Liver (tissue), 9 donors: ENCODE results near the gene RAB3GAP1. TPM values are rescaled to one million over a fixed set of nuclear protein-coding genes. Genes with fewer than 3 reads are reported as not detected.

Source experiments
- DNase-seq: peaks from one replicate; pipeline ENCODE4 v3.0.0-alpha.2; 2017; ENCODE audit warnings: low spot score
- H3K27ac ChIP-seq, 2 donors: one replicate each; pipeline ENCODE4 v1.7.0; 2013; ENCODE audit warnings: inconsistent platforms in 2 of 2, low read length in 2 of 2, control low read depth in 1 of 2, low read depth in 1 of 2, mild to moderate bottlenecking in 1 of 2
- H3K27me3 ChIP-seq, 4 donors: one replicate each; pipeline versions ENCODE4 v1.6.1 to v1.7.0; 2013; ENCODE audit warnings: low read length in 3 of 4, inconsistent platforms in 1 of 4, mild to moderate bottlenecking in 1 of 4, moderate library complexity in 1 of 4; ENCODE audit not compliant: control insufficient read depth in 4 of 4, insufficient read depth in 4 of 4
- H3K36me3 ChIP-seq, 4 donors: one replicate each; pipeline versions ENCODE4 v1.6.1 to v1.7.0; 2013; ENCODE audit warnings: low read length in 3 of 4, mild to moderate bottlenecking in 3 of 4, low read depth in 1 of 4, moderate library complexity in 1 of 4; ENCODE audit not compliant: control insufficient read depth in 4 of 4, insufficient read depth in 3 of 4
- H3K4me1 ChIP-seq, 4 donors: one replicate each; pipeline versions ENCODE4 v1.6.1 to v1.7.0; 2013; ENCODE audit warnings: low read length in 3 of 4, mild to moderate bottlenecking in 3 of 4, moderate library complexity in 1 of 4; ENCODE audit not compliant: control insufficient read depth in 4 of 4, insufficient read depth in 4 of 4
- H3K4me3 ChIP-seq, 3 donors: one replicate each; pipeline versions ENCODE4 v1.6.1 to v1.7.0; 2013; ENCODE audit warnings: low read length in 3 of 3, control low read depth in 1 of 3, low read depth in 1 of 3, mild to moderate bottlenecking in 1 of 3
- H3K9ac ChIP-seq, 2 donors: one replicate each; pipeline ENCODE4 v1.7.0; 2013; ENCODE audit warnings: low read length in 2 of 2, mild to moderate bottlenecking in 2 of 2, moderate library complexity in 2 of 2, control low read depth in 1 of 2, low read depth in 1 of 2
- H3K9me3 ChIP-seq, 4 donors: one replicate each; pipeline versions ENCODE4 v1.6.1 to v1.7.0; 2013; ENCODE audit warnings: low read length in 3 of 4; ENCODE audit not compliant: control insufficient read depth in 4 of 4
- EGR1 ChIP-seq, 2 donors: IDR thresholded peaks; 2 replicates each; pipeline ENCODE4 v1.6.1; 2016 to 2018; ENCODE audit warnings: antibody characterized with exemption in 2 of 2, low read depth in 2 of 2
- FOXA1 ChIP-seq: IDR thresholded peaks from 2 replicates; pipeline ENCODE4 v1.6.1; 2016; ENCODE audit warnings: antibody characterized with exemption
- FOXA2 ChIP-seq: IDR thresholded peaks from 2 replicates; pipeline ENCODE4 v1.6.1; 2016; ENCODE audit warnings: antibody characterized with exemption
- GABPA ChIP-seq, 2 donors: IDR thresholded peaks in 1 of 2; conservative IDR thresholded peaks in 1 of 2; 2 replicates each; pipeline ENCODE4 v1.6.1; 2016; ENCODE audit warnings: antibody characterized with exemption in 2 of 2, mild to moderate bottlenecking in 1 of 2, moderate library complexity in 1 of 2
- HNF4A ChIP-seq, 2 donors: conservative IDR thresholded peaks; 2 replicates each; pipeline ENCODE4 v1.6.1; 2016; ENCODE audit warnings: antibody characterized with exemption in 2 of 2, mild to moderate bottlenecking in 2 of 2
- HNF4G ChIP-seq: IDR thresholded peaks from 2 replicates; pipeline ENCODE4 v1.6.1; 2016; ENCODE audit warnings: antibody characterized with exemption
- JUND ChIP-seq, 2 donors: IDR thresholded peaks; 2 replicates each; pipeline ENCODE4 v1.6.1; 2016; ENCODE audit warnings: antibody characterized with exemption in 2 of 2
- NR2F2 ChIP-seq: IDR thresholded peaks from 2 replicates; pipeline ENCODE4 v1.6.1; 2016; ENCODE audit warnings: antibody characterized with exemption
- RAD21 ChIP-seq, 2 donors: IDR thresholded peaks; 2 replicates each; pipeline ENCODE4 v1.6.1; 2016; ENCODE audit warnings: antibody characterized with exemption in 2 of 2, mild to moderate bottlenecking in 2 of 2
- RXRA ChIP-seq, 2 donors: IDR thresholded peaks; 2 replicates each; pipeline ENCODE4 v1.6.1; 2017 to 2018; ENCODE audit warnings: antibody characterized with exemption in 2 of 2, mild to moderate bottlenecking in 1 of 2
- SP1 ChIP-seq: IDR thresholded peaks from 2 replicates; pipeline ENCODE4 v1.6.1; 2018; ENCODE audit warnings: antibody characterized with exemption, mild to moderate bottlenecking
- TAF1 ChIP-seq: conservative IDR thresholded peaks from 2 replicates; pipeline ENCODE4 v1.6.1; 2016; ENCODE audit warnings: antibody characterized with exemption, mild to moderate bottlenecking
- YY1 ChIP-seq: IDR thresholded peaks from 2 replicates; pipeline ENCODE4 v1.6.1; 2016; ENCODE audit warnings: antibody characterized with exemption, mild to moderate bottlenecking
- WGBS: extraction: QIAGEN DNeasy Blood & Tissue Kit; methylation state at CpG from one replicate; pipeline ENCODE4 v1.1.7; 2013; 5-methylcytosine and 5-hydroxymethylcytosine counted together
- polyA plus RNA-seq, 2 donors: library from polyadenylated mRNA; stranded (reverse) in 1 of 2; unstranded in 1 of 2; fragments of 200-250 nt in 1 of 2; fragments of >200 nt in 1 of 2; fragmentation: Nextera tagmentation in 1 of 2; extraction: Ambion mirVana in 1 of 2; gene quantifications; one replicate each; pipeline versions ENCODE4 v1.2.1 to v1.2.3, GENCODE V29; 2013 to 2015
- total RNA-seq, 2 donors: library from RNA; depleted of rRNA; stranded (reverse); fragments of >200 nt; gene quantifications; one replicate each; pipeline ENCODE4 v1.2.3, GENCODE V29; 2014
- TF ChIP-seq, protein P1 (sequence below): IDR thresholded peaks from 2 replicates; pipeline ENCODE4 v1.6.1; 2016; ENCODE audit warnings: antibody characterized with exemption
- TF ChIP-seq, protein P2 (sequence below): fragments of 150-350 bp; IDR thresholded peaks from 2 replicates; pipeline ENCODE4 v1.5.1; 2017; ENCODE audit warnings: improper control_type of control experiment, low read depth, low read length; ENCODE audit not compliant: missing input control
- TF ChIP-seq, protein P3 (sequence below): IDR thresholded peaks from 2 replicates; pipeline ENCODE4 v1.6.1; 2016; ENCODE audit warnings: antibody characterized with exemption, mild to moderate bottlenecking
- TF ChIP-seq, protein P4 (sequence below): IDR thresholded peaks from 2 replicates; pipeline ENCODE4 v1.6.1; 2016; ENCODE audit warnings: antibody characterized with exemption
- TF ChIP-seq, protein P5 (sequence below): IDR thresholded peaks from 2 replicates; pipeline ENCODE4 v1.6.1; 2016; ENCODE audit warnings: antibody characterized with exemption
- donor health status: healthy.
- donor health status: healthy.
- donor health status: healthy.
- donor health status: healthy.
- donor health status: healthy.

RAB3GAP1 gene
- total and polyA plus RNA-seq, 4 donors = 8.8 to 30.0 (median 15.1) TPM

DNA sequence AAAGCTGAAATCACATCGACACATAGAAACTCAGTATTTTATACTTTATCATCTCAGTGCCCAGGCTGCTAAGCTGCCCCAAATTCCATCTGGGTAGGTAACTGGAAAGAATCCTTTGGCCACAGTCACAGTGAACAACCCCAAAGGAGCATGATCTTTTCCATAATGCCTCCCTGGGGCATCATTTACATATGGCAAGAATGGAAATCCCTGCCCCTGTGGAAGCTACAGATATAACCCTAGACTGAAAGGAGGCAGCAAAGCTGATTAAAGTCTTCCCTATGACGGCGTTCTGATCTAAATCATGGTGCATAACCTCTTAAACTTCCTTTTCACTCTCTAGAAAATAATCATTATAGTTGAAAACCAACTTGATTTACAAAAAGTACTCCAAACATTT lies 46.3 kb upstream of the RAB3GAP1 start:
- WGBS = 66% methylated on average over 3 of the region's 3 CpGs
- H3K27ac ChIP-seq = no peak overlapping the region
- TF ChIP-seq RXRA (IDR thresholded peaks at IDR 0.05) (no peak), SP1 (no peak)
- TF ChIP-seq, protein P1, sequence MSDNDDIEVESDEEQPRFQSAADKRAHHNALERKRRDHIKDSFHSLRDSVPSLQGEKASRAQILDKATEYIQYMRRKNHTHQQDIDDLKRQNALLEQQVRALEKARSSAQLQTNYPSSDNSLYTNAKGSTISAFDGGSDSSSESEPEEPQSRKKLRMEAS = no peak
- no peaks in the 10 kb centered on the region for H3K36me3 ChIP-seq
- peaks cover 0 to 6% (median 0%) of the 10 kb centered on the region in 4 donors for H3K4me1 ChIP-seq
- no peak for DNase-seq
- H3K4me3 ChIP-seq = no peak overlapping the region
- peaks cover 0 to 3% (median 0%) of the 10 kb centered on the region in 4 donors for H3K27me3 ChIP-seq
- H3K9me3 ChIP-seq = no peaks in the 10 kb centered on the region
- H3K9ac ChIP-seq = no peak overlapping the region

DNA sequence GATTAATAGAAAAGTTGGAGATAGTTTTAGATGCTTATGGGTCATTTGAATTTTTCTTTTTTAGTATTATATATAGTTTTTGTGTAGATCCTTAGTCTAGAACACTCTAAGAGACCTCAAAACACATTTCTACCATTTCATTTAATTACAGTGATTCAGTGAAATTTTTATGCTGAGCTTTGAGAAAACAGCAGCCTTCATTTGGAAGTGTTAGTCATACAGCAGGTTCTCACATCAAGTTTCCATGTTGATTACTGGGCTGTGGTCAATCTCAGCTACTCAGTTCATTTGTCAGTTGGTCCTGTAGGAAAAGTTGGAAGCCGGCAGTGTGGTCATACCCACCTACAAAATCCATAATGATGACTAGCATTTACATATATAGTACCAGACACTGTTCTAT lies 42.8 kb upstream of the RAB3GAP1 start:
- TF ChIP-seq, protein P2, sequence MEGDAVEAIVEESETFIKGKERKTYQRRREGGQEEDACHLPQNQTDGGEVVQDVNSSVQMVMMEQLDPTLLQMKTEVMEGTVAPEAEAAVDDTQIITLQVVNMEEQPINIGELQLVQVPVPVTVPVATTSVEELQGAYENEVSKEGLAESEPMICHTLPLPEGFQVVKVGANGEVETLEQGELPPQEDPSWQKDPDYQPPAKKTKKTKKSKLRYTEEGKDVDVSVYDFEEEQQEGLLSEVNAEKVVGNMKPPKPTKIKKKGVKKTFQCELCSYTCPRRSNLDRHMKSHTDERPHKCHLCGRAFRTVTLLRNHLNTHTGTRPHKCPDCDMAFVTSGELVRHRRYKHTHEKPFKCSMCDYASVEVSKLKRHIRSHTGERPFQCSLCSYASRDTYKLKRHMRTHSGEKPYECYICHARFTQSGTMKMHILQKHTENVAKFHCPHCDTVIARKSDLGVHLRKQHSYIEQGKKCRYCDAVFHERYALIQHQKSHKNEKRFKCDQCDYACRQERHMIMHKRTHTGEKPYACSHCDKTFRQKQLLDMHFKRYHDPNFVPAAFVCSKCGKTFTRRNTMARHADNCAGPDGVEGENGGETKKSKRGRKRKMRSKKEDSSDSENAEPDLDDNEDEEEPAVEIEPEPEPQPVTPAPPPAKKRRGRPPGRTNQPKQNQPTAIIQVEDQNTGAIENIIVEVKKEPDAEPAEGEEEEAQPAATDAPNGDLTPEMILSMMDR = no peak
- TF ChIP-seq, protein P3, sequence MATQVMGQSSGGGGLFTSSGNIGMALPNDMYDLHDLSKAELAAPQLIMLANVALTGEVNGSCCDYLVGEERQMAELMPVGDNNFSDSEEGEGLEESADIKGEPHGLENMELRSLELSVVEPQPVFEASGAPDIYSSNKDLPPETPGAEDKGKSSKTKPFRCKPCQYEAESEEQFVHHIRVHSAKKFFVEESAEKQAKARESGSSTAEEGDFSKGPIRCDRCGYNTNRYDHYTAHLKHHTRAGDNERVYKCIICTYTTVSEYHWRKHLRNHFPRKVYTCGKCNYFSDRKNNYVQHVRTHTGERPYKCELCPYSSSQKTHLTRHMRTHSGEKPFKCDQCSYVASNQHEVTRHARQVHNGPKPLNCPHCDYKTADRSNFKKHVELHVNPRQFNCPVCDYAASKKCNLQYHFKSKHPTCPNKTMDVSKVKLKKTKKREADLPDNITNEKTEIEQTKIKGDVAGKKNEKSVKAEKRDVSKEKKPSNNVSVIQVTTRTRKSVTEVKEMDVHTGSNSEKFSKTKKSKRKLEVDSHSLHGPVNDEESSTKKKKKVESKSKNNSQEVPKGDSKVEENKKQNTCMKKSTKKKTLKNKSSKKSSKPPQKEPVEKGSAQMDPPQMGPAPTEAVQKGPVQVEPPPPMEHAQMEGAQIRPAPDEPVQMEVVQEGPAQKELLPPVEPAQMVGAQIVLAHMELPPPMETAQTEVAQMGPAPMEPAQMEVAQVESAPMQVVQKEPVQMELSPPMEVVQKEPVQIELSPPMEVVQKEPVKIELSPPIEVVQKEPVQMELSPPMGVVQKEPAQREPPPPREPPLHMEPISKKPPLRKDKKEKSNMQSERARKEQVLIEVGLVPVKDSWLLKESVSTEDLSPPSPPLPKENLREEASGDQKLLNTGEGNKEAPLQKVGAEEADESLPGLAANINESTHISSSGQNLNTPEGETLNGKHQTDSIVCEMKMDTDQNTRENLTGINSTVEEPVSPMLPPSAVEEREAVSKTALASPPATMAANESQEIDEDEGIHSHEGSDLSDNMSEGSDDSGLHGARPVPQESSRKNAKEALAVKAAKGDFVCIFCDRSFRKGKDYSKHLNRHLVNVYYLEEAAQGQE = no peak
- TF ChIP-seq JUND (IDR thresholded peaks at IDR 0.05) (no peak), FOXA2 (no peak), RXRA (IDR thresholded peaks at IDR 0.05) (no peak), EGR1 (IDR thresholded peaks at IDR 0.05; ENCODE audit: low read depth in 2 of 2) (no peak), YY1 (no peak), FOXA1 (no peak), RAD21 (IDR thresholded peaks at IDR 0.05) (no peak), TAF1 (no peak), SP1 (no peak), HNF4A (conservative IDR thresholded peaks at IDR 0.05) (no peak), NR2F2 (no peak), GABPA (IDR thresholded peaks at IDR 0.05 in 1 of 2, conservative IDR thresholded peaks at IDR 0.05 in 1 of 2) (no peak), HNF4G (no peak)
- TF ChIP-seq, protein P1 = no peak
- TF ChIP-seq, protein P4, sequence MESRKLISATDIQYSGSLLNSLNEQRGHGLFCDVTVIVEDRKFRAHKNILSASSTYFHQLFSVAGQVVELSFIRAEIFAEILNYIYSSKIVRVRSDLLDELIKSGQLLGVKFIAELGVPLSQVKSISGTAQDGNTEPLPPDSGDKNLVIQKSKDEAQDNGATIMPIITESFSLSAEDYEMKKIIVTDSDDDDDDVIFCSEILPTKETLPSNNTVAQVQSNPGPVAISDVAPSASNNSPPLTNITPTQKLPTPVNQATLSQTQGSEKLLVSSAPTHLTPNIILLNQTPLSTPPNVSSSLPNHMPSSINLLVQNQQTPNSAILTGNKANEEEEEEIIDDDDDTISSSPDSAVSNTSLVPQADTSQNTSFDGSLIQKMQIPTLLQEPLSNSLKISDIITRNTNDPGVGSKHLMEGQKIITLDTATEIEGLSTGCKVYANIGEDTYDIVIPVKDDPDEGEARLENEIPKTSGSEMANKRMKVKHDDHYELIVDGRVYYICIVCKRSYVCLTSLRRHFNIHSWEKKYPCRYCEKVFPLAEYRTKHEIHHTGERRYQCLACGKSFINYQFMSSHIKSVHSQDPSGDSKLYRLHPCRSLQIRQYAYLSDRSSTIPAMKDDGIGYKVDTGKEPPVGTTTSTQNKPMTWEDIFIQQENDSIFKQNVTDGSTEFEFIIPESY = no peak
- TF ChIP-seq, protein P5, sequence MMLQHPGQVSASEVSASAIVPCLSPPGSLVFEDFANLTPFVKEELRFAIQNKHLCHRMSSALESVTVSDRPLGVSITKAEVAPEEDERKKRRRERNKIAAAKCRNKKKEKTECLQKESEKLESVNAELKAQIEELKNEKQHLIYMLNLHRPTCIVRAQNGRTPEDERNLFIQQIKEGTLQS = no peak
- Histone ChIP-seq H3K36me3 (no peaks in the 10 kb centered on the region), H3K9ac (no peak overlapping the region), H3K4me3 (no peak overlapping the region), H3K27me3 (peaks cover 0 to 3% (median 0%) of the 10 kb centered on the region in 4 donors), H3K4me1 (peaks cover 0 to 2% (median 0%) of the 10 kb centered on the region in 4 donors), H3K27ac (no peak overlapping the region), H3K9me3 (no peaks in the 10 kb centered on the region)
- DNase-seq = no peak
- 95% methylated on average over 1 of the region's 1 CpG for WGBS
